ENCODE data around the gene CSTA. TPM values are rescaled to one million over a fixed set of nuclear protein-coding genes. Genes with fewer than 3 reads are reported as not detected.

The CSTA gene
- total and polyA plus RNA-seq, 2 of the 13 experiments (the other 11 are each of a cell fraction or from before 2014, with no cell fraction given) = 3.9 to 11.0 TPM

- TF ChIP-seq ZNF724P (CRISPR knock-in tag; IDR thresholded peaks at IDR 0.05; ENCODE audit: borderline replicate concordance) = no peak
- TF ChIP-seq ZNF580 (CRISPR knock-in tag; IDR thresholded peaks at IDR 0.05; ENCODE audit: borderline replicate concordance, low read depth) = no peak
- no peak for TF ChIP-seq HCFC1 (IDR thresholded peaks at IDR 0.05; ENCODE audit: low read depth, low read length)
- no peak for TF ChIP-seq FOXP4 (CRISPR knock-in tag; IDR thresholded peaks at IDR 0.05)
- 0 out of 2 replicates have a peak, but pooled peaks have one; percentile 10 for TF ChIP-seq ELF3 (CRISPR knock-in tag; IDR thresholded peaks at IDR 0.05)
- no peak for TF ChIP-seq POGZ (CRISPR knock-in tag; IDR thresholded peaks at IDR 0.05)
- TF ChIP-seq RAD21 (CRISPR knock-in tag; IDR thresholded peaks at IDR 0.05) = peak; percentile 45; the same call in 1 of the 2 replicates
- no peak for TF ChIP-seq PTBP1 (IDR thresholded peaks at IDR 0.05; ENCODE audit: low read depth, low read length, poor library complexity, severe bottlenecking)
- no peak for TF ChIP-seq MBNL3 (CRISPR knock-in tag; conservative IDR thresholded peaks at IDR 0.05)
- 0 out of 2 replicates have a peak, but pooled peaks have one; percentile 22 for TF ChIP-seq ZNF614 (CRISPR knock-in tag; IDR thresholded peaks at IDR 0.05; ENCODE audit: borderline replicate concordance)
- no peak for TF ChIP-seq E2F1 (CRISPR knock-in tag; IDR thresholded peaks at IDR 0.05)
- no peak for TF ChIP-seq CC2D1A (CRISPR knock-in tag; IDR thresholded peaks at IDR 0.05)
- TF ChIP-seq ZNF292 (CRISPR knock-in tag; IDR thresholded peaks at IDR 0.05; ENCODE audit: borderline replicate concordance, low read depth) = peak; percentile 41; the same call in 1 of the 2 replicates
- TF ChIP-seq ZNF460 (CRISPR knock-in tag; IDR thresholded peaks at IDR 0.05; ENCODE audit: borderline replicate concordance) = no peak
- TF ChIP-seq ZSCAN12 (CRISPR knock-in tag; IDR thresholded peaks at IDR 0.05) = no peak
- peak; percentile 51; the same call in 1 of the 2 replicates for TF ChIP-seq ZNF556 (CRISPR knock-in tag; IDR thresholded peaks at IDR 0.05; ENCODE audit: borderline replicate concordance)
- 0 out of 2 replicates have a peak, but pooled peaks have one; percentile 54 for TF ChIP-seq ZNF761 (CRISPR knock-in tag; conservative IDR thresholded peaks at IDR 0.05)
- no peak for TF ChIP-seq ZNF24 (IDR thresholded peaks at IDR 0.05)
- no peak for TF ChIP-seq DR1 (CRISPR knock-in tag; IDR thresholded peaks at IDR 0.05)
Measured at GRCh38 chr3:122305818-122306621, 19.0 kb upstream of the CSTA start (continued).

Measured in HepG2 (cell line).